OCI-LY3 (cell line): Measurements from ENCODE around the gene WDR93.

ENCODE experiments used
- CTCF ChIP-seq: fragments of 200-600, 300-600 bp; sonication (generic); IDR thresholded peaks from 2 replicates; pipeline ENCODE4 v1.5.1; 2014; ENCODE audit warnings: antibody characterized with exemption, low read length, low read depth
- EZH2phosphoT487 ChIP-seq: fragments of 200-600 bp; shearing (Covaris generic); IDR thresholded peaks from 2 replicates; pipeline ENCODE4 v1.6.1; 2018; ENCODE audit warnings: antibody characterized with exemption, mixed run types, low read depth

DNA sequence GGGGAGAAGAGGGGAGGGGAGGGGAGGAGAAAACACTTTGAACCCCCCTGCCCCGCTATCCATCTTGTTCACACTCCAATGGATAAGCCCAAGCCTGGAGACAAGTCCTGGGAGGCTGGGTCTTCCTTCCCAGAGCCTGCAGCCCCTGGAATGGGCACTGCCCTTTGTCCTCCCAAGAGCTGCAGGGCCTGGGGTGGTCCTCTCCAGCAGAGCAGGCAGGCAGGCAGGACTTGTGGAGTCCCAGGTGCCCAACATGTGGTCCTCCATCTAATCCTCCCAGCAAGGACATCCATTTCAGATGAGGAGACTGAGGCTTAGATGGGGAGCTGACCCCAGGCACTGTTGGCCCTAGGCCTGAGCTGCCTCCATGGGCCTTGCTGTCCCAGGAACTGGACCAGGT, 75.1 kb downstream of the WDR93 start:
- TF ChIP-seq CTCF (no peak), EZH2phosphoT487 (no peak)
